GM23338 (cell line): ENCODE results near the gene RABL3. TPM values are rescaled to one million over a fixed set of nuclear protein-coding genes. Genes with fewer than 3 reads are reported as not detected.
"Not testable (repeated sequence)": the region's sequence is repeated elsewhere in the genome, so short reads cannot be mapped to it uniquely, and the experiment has no call there.

Experiments
- ATAC-seq: fragments of 200-7000 bp; cut with Tn5 transposase; 3 replicates; pipeline ENCODE4 v1.9.1; 2020
- DNase-seq: peaks from one replicate; pipeline ENCODE4 v3.0.0-alpha.2; 2015; ENCODE audit warnings: low spot score
- H2AFZ ChIP-seq: fragments of 200-600 bp; sonication (generic); 2 replicates; pipeline ENCODE4 v1.8.0; 2016; ENCODE audit warnings: antibody characterized with exemption, mild to moderate bottlenecking, moderate library complexity
- H3F3A ChIP-seq: fragments of 200-600 bp; sonication (generic); replicated peaks from 2 replicates; pipeline ENCODE4 v1.8.0; 2017; ENCODE audit warnings: antibody characterized with exemption, mixed run types, low read depth
- H3K27ac ChIP-seq: fragments of 200-600 bp; sonication (generic); 2 replicates; pipeline ENCODE4 v1.6.1; 2016; ENCODE audit warnings: low read depth
- H3K27me3 ChIP-seq: fragments of 200-600 bp; sonication (generic); 2 replicates; pipeline ENCODE4 v1.8.0; 2016; ENCODE audit warnings: mild to moderate bottlenecking, mixed run types, moderate library complexity; ENCODE audit not compliant: insufficient read depth
- H3K36me3 ChIP-seq: fragments of 200-600 bp; sonication (generic); 2 replicates; pipeline ENCODE4 v1.8.0; 2016; ENCODE audit warnings: mild to moderate bottlenecking; ENCODE audit not compliant: insufficient read depth
- H3K4me1 ChIP-seq: fragments of 200-600 bp; sonication (generic); 2 replicates; pipeline ENCODE4 v1.8.0; 2016; ENCODE audit warnings: mild to moderate bottlenecking, moderate library complexity; ENCODE audit not compliant: insufficient read depth
- H3K4me2 ChIP-seq: fragments of 200-600 bp; sonication (generic); 2 replicates; pipeline ENCODE4 v1.7.1; 2017; ENCODE audit warnings: mixed run types
- H3K4me3 ChIP-seq: fragments of 200-600 bp; sonication (generic); 2 replicates; pipeline ENCODE4 v1.6.1; 2016; ENCODE audit warnings: mixed run types
- H3K79me2 ChIP-seq: fragments of 200-600 bp; sonication (generic); replicated peaks from 2 replicates; pipeline ENCODE4 v1.8.0; 2017; ENCODE audit warnings: mild to moderate bottlenecking; ENCODE audit not compliant: insufficient read depth
- H3K9me2 ChIP-seq: fragments of 200-600 bp; sonication (generic); 2 replicates; pipeline ENCODE4 v1.8.0; 2017; ENCODE audit not compliant: insufficient read depth
- H4K20me1 ChIP-seq: fragments of 200-600 bp; sonication (generic); replicated peaks from 2 replicates; pipeline ENCODE4 v1.8.0; 2017; ENCODE audit warnings: mild to moderate bottlenecking; ENCODE audit not compliant: insufficient read depth
- H3K27ac Mint-ChIP-seq: 2 replicates; pipeline ENCODE4 v1.8.0; 2020; ENCODE audit warnings: inconsistent platforms, mild to moderate bottlenecking, moderate library complexity, mixed read lengths
- H3K27me3 Mint-ChIP-seq: 3 replicates; pipeline ENCODE4 v1.8.0; 2022; ENCODE audit warnings: low read depth, mild to moderate bottlenecking, moderate library complexity, mixed read lengths, inconsistent platforms; ENCODE audit not compliant: insufficient read depth, poor library complexity
- H3K36me3 Mint-ChIP-seq: 3 replicates; pipeline ENCODE4 v1.8.0; 2021; ENCODE audit warnings: low read depth, mild to moderate bottlenecking, inconsistent platforms, moderate library complexity, mixed read lengths
- H3K4me1 Mint-ChIP-seq: 3 replicates; pipeline ENCODE4 v1.8.0; 2020; ENCODE audit warnings: mild to moderate bottlenecking, inconsistent platforms, mixed read lengths
- H3K4me3 Mint-ChIP-seq: 3 replicates; pipeline ENCODE4 v1.8.0; 2021; ENCODE audit warnings: moderate library complexity, mild to moderate bottlenecking, inconsistent platforms, mixed read lengths
- H3K9me3 Mint-ChIP-seq: 3 replicates; pipeline ENCODE4 v1.8.0; 2020; ENCODE audit warnings: moderate library complexity, mild to moderate bottlenecking, inconsistent platforms, mixed read lengths
- CREB1 ChIP-seq: fragments of 250-450 bp; sonication (Bioruptor Pico); IDR thresholded peaks from 2 replicates; pipeline ENCODE4 v1.5.0; 2020; ENCODE audit warnings: low read depth, mild to moderate bottlenecking, moderate library complexity
- EZH2 ChIP-seq: fragments of 200-600 bp; sonication (generic); IDR thresholded peaks from one replicate; pipeline ENCODE4 v1.8.0; 2017; ENCODE audit warnings: antibody characterized with exemption, mild to moderate bottlenecking, low read depth; ENCODE audit not compliant: unreplicated experiment
- JUNB ChIP-seq: IDR thresholded peaks from one replicate; pipeline ENCODE4 v1.6.1; 2016; ENCODE audit warnings: antibody characterized with exemption; ENCODE audit not compliant: unreplicated experiment
- NANOG ChIP-seq: IDR thresholded peaks from 2 replicates; pipeline ENCODE4 v1.6.1; 2016; ENCODE audit warnings: antibody characterized with exemption, borderline replicate concordance
- POLR2AphosphoS5 ChIP-seq: IDR thresholded peaks from 2 replicates; pipeline ENCODE4 v1.6.1; 2016; ENCODE audit warnings: antibody characterized with exemption, low read depth
- REST ChIP-seq: IDR thresholded peaks from one replicate; pipeline ENCODE4 v1.6.1; 2018; ENCODE audit warnings: antibody characterized with exemption; ENCODE audit not compliant: unreplicated experiment
- STAT1 ChIP-seq: IDR thresholded peaks from one replicate; pipeline ENCODE4 v1.6.1; 2016; ENCODE audit warnings: antibody characterized with exemption; ENCODE audit not compliant: unreplicated experiment
- ZNF114 ChIP-seq: fragments of 250-450 bp; sonication (Bioruptor Pico); IDR thresholded peaks from 2 replicates; pipeline ENCODE4 v1.5.0; 2020; ENCODE audit warnings: mild to moderate bottlenecking, moderate library complexity
- ZNF331 ChIP-seq: fragments of 250-450 bp; sonication (Bioruptor Pico); IDR thresholded peaks from 2 replicates; pipeline ENCODE4 v1.5.0; 2020; ENCODE audit warnings: low read depth, mild to moderate bottlenecking, moderate library complexity
- polyA plus RNA-seq: library from polyadenylated mRNA; unstranded; fragments of >200 nt; fragmentation: Nextera tagmentation; extraction: Ambion mirVana; gene quantifications from 2 replicates; pipeline ENCODE4 v1.2.1, GENCODE V29; 2016
- total RNA-seq: library from RNA; depleted of rRNA; stranded (reverse); fragments of >200 nt; shearing (Covaris generic); gene quantifications from 2 replicates; pipeline ENCODE4 v1.2.3, GENCODE V29; 2014

The RABL3 gene
- total and polyA plus RNA-seq, 2 experiments from 2014 or later, result 7.8 to 9.8 TPM

GRCh38 chr3:120791010-120791409, 48.7 kb upstream of the RABL3 start:
- no peak overlapping the region for H3K4me3 Mint-ChIP-seq
- H3K4me3 ChIP-seq, result no peak overlapping the region
- DNase-seq (no peak), ATAC-seq (no peak)
- TF ChIP-seq EZH2 (no peak), REST (no peak), CREB1 (CRISPR knock-in tag) (no peak), STAT1 (no peak), NANOG (no peak)
- no peaks in the 10 kb centered on the region for H3K27me3 ChIP-seq
- peaks cover 13% of the 10 kb centered on the region for H3K4me1 ChIP-seq
- no peaks in the 10 kb centered on the region for H3K36me3 ChIP-seq
- no peak overlapping the region for H2AFZ ChIP-seq
- H3F3A ChIP-seq, result no peaks in the 10 kb centered on the region
- H3K9me3 Mint-ChIP-seq, result no peaks in the 10 kb centered on the region
- no peaks in the 10 kb centered on the region for H3K79me2 ChIP-seq
- H3K36me3 Mint-ChIP-seq, result 0 out of 3 replicates have a peak, but pooled peaks cover under 1% of the 10 kb centered on the region
- no peaks in the 10 kb centered on the region for H4K20me1 ChIP-seq
- no peaks in the 10 kb centered on the region for H3K27me3 Mint-ChIP-seq
- peaks cover 49% of the 10 kb centered on the region for H3K4me1 Mint-ChIP-seq
- H3K27ac Mint-ChIP-seq, result no peak overlapping the region
- no peak overlapping the region for H3K27ac ChIP-seq
- H3K9me2 ChIP-seq, result no peaks in the 10 kb centered on the region
- H3K4me2 ChIP-seq, result no peak overlapping the region

GRCh38 chr3:120785832-120786231, 43.5 kb upstream of the RABL3 start:
- H3K4me3 Mint-ChIP-seq, H3F3A ChIP-seq, H3K4me1 ChIP-seq, H3K27ac ChIP-seq, H3K79me2 ChIP-seq, H3K9me2 ChIP-seq, H3K4me3 ChIP-seq, H3K4me2 ChIP-seq, H3K27me3 ChIP-seq, H4K20me1 ChIP-seq, H3K9me3 Mint-ChIP-seq, H3K36me3 ChIP-seq, H3K27me3 Mint-ChIP-seq, H2AFZ ChIP-seq: not testable (repeated sequence)
- peaks cover 36% of the 10 kb centered on the region for H3K36me3 Mint-ChIP-seq
- ATAC-seq, result peak; percentile 68
- DNase-seq, result peak; percentile 61
- H3K4me1 Mint-ChIP-seq, result peaks cover 17% of the 10 kb centered on the region
- 0 out of 2 replicates have a peak overlapping the region, but pooled peaks have one; percentile 64 for H3K27ac Mint-ChIP-seq

- Histone ChIP-seq H3K9me2 (no peaks in the 10 kb centered on the region), H3K36me3 (peaks cover 9% of the 10 kb centered on the region), H3K4me1 (no peaks in the 10 kb centered on the region), H2AFZ (no peak overlapping the region), H3K27me3 (no peaks in the 10 kb centered on the region), H3K4me2 (no peak overlapping the region), H3K27ac (no peak overlapping the region), H3K79me2 (no peaks in the 10 kb centered on the region), H4K20me1 (no peaks in the 10 kb centered on the region; the same call in 1 of the 2 replicates), H3F3A (no peaks in the 10 kb centered on the region), H3K4me3 (no peak overlapping the region)
- no peaks in the 10 kb centered on the region; the same call in 2 of the 3 replicates for H3K9me3 Mint-ChIP-seq
- H3K4me1 Mint-ChIP-seq, result peaks cover 3% of the 10 kb centered on the region; the same call in 2 of the 3 replicates
- no peaks in the 10 kb centered on the region for H3K27me3 Mint-ChIP-seq
- no peak overlapping the region for H3K4me3 Mint-ChIP-seq
- DNase-seq (no peak), ATAC-seq (no peak)
- peaks cover 63% of the 10 kb centered on the region for H3K36me3 Mint-ChIP-seq
- H3K27ac Mint-ChIP-seq, result no peak overlapping the region
- no peak for TF ChIP-seq NANOG
- no peak for TF ChIP-seq JUNB
- TF ChIP-seq STAT1, result no peak
- TF ChIP-seq POLR2AphosphoS5, result no peak
- TF ChIP-seq ZNF114 (CRISPR knock-in tag), result no peak
- no peak for TF ChIP-seq CREB1 (CRISPR knock-in tag)
- no peak for TF ChIP-seq EZH2
- no peak for TF ChIP-seq ZNF331 (CRISPR knock-in tag)
- TF ChIP-seq REST, result no peak
These were observed 38.7 kb upstream of the RABL3 start for GRCh38 chr3:120780977-120781376.
